Activated B cell treated with CpG ODN at 0.5 μM for 24 hours (primary cell): ENCODE results near the gene RGN. TPM values are rescaled to one million over a fixed set of nuclear protein-coding genes. Genes with fewer than 3 reads are reported as not detected.

Experiments
- ATAC-seq: fragments of 200-7000 bp; cut with Tn5 transposase; one replicate; pipeline ENCODE4 v1.10.0; 2021; ENCODE audit warnings: low read depth, mild to moderate bottlenecking, moderate library complexity
- CTCF ChIA-PET: fragments of 350-600 bp; sonication (Branson Sonifier 250); formaldehyde crosslinking; loops from one replicate; lab custom pipeline; 2021; ENCODE audit warnings: antibody characterized with exemption; lab: Charles Lee
- POLR2A ChIA-PET: fragments of 350-600 bp; sonication (Branson Sonifier 250); formaldehyde crosslinking; loops from one replicate; lab custom pipeline; 2021; ENCODE audit warnings: antibody characterized with exemption; lab: Charles Lee
- DNase-seq: peaks from one replicate; pipeline ENCODE4 v3.0.0; 2022
- H3K27ac Mint-ChIP-seq: one replicate; pipeline ENCODE4 v1.8.0; 2020; ENCODE audit warnings: mixed read lengths
- H3K27me3 Mint-ChIP-seq: one replicate; pipeline ENCODE4 v1.8.0; 2021; ENCODE audit warnings: mixed read lengths
- H3K36me3 Mint-ChIP-seq: one replicate; pipeline ENCODE4 v1.8.0; 2021; ENCODE audit warnings: low read depth, mixed read lengths
- H3K4me1 Mint-ChIP-seq: one replicate; pipeline ENCODE4 v1.8.0; 2021; ENCODE audit warnings: mixed read lengths
- H3K4me3 Mint-ChIP-seq: one replicate; pipeline ENCODE4 v1.8.0; 2020; ENCODE audit warnings: mild to moderate bottlenecking, mixed read lengths
- H3K9me3 Mint-ChIP-seq: one replicate; pipeline ENCODE4 v1.8.0; 2020; ENCODE audit warnings: mixed read lengths
- intact Hi-C: fragments of 100-400 bp; cut with micrococcal nuclease; formaldehyde crosslinking; loops from one replicate; pipeline ENCODE4 v1.15.1; 2024
- total RNA-seq: library from RNA; stranded (reverse); gene quantifications from 2 replicates; pipeline ENCODE4 v1.2.3, GENCODE V29; 2022
- TF ChIP-seq, protein P1 (sequence below): fragments of 200-600 bp; IDR thresholded peaks from one replicate; pipeline ENCODE4 v1.8.0; 2022; ENCODE audit warnings: antibody characterized with exemption, mild to moderate bottlenecking

The RGN gene
- 0.24 and 0.27 TPM in 2 replicates for total RNA-seq

DNA sequence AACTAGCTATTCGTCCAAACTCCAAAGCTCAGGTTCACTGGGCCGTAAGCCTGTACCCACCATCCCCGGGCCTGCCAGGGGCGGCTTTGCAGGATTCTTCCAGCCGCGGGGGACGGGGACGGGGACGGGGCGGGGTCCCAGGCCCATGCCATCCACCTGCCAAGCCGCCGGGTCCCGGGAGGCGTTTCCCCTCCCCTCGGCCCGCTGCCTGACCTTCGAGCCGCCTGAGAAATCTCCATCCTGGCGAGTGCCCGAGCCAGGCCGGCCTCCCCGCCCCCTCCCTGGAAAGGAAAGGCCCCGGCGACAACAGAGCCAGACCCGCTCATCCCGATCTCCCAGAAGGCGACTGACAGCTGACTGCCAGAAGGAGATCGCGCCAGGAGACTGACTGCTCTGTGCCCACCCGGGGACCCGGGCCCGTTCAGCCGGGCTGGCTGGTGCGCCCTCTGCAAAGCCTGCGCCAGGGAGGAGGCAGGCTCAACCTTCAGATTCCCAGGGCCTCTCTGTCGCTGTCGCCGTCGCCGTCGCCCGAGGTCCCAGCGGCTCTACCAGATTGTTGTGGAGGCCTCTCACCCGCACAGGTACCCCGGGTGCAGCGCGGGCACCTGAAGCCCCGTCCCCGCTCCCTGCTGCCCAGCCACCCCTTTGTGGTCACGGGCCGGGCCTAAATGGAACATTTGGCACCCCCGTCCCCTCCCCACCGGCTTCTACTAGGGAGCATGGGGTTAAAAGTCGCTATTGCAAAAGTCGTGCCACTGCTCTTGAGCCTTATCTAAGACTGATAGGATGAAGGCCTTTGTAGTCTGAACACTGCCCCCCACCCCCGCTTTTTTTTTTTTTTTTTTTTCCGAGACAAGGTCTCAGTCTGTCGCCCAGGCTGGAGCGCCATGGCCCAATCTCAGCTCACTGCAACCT lies at the start of gene RGN:
TSS of gene RGN (plus strand) at position 315 of the 915 bp plus-strand sequence. CDS start 2,702 bp downstream, outside the sequence.
- POLR2A ChIA-PET: interaction anchor here (0.6 kb wide), 1 partner anchor 10 kb away, joined by 8 read pairs; no protein-coding TSS in a partner anchor

DNA sequence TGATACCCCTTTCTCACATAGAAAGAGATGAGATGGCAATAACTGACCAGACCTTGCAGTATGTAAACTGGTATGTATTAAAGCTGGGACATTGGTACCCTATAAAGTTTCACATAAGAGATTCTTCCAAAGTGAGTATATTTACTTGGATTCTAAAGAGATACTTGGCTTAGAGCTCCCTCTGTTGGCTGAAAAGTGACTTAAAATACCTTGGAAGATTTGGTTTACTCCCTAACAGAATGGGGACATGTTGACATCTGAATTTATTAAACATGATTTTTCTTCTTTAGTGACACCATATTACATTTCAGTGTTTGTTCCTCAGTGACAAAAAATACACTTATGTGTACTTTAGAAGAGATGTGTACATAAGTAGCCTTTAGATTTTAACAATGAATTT lies 47.9 kb upstream of the RGN start:
- no peak for ATAC-seq
- no peaks in the 10 kb centered on the region for H3K9me3 Mint-ChIP-seq
- no peaks in the 10 kb centered on the region for H3K27me3 Mint-ChIP-seq
- intact Hi-C loops: loop anchor here (1.0 to 5.0 kb wide), 4 partner anchors 52 to 271 kb away; partner anchors contain the start of gene SLC9A7
- POLR2A ChIA-PET: no interaction called here
- CTCF ChIA-PET: interaction anchor here (0.6 to 2.3 kb wide), 5 partner anchors 56 to 143 kb away, joined by 3 to 16 read pairs (median 3); no protein-coding TSS in a partner anchor
- no peak overlapping the region for H3K27ac Mint-ChIP-seq
- no peak for DNase-seq
- TF ChIP-seq, protein P1, sequence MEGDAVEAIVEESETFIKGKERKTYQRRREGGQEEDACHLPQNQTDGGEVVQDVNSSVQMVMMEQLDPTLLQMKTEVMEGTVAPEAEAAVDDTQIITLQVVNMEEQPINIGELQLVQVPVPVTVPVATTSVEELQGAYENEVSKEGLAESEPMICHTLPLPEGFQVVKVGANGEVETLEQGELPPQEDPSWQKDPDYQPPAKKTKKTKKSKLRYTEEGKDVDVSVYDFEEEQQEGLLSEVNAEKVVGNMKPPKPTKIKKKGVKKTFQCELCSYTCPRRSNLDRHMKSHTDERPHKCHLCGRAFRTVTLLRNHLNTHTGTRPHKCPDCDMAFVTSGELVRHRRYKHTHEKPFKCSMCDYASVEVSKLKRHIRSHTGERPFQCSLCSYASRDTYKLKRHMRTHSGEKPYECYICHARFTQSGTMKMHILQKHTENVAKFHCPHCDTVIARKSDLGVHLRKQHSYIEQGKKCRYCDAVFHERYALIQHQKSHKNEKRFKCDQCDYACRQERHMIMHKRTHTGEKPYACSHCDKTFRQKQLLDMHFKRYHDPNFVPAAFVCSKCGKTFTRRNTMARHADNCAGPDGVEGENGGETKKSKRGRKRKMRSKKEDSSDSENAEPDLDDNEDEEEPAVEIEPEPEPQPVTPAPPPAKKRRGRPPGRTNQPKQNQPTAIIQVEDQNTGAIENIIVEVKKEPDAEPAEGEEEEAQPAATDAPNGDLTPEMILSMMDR: no peak
- no peak overlapping the region for H3K4me3 Mint-ChIP-seq
- H3K4me1 Mint-ChIP-seq: peaks cover 6% of the 10 kb centered on the region
- peaks cover 39% of the 10 kb centered on the region for H3K36me3 Mint-ChIP-seq

More for the DNA sequence above, at the start of gene RGN:
- Mint-ChIP-seq H3K36me3 (no peaks in the 10 kb centered on the region), H3K9me3 (no peaks in the 10 kb centered on the region), H3K4me1 (no peaks in the 10 kb centered on the region), H3K27ac (no peak within 1 kb of the TSS), H3K27me3 (no peaks in the 10 kb centered on the region), H3K4me3 (no peak within 1 kb of the TSS)
- CTCF ChIA-PET: no interaction called here
- TF ChIP-seq, protein P1: no peak
- intact Hi-C loops: no loop called here
- no peak for DNase-seq
- no peak for ATAC-seq

DNA sequence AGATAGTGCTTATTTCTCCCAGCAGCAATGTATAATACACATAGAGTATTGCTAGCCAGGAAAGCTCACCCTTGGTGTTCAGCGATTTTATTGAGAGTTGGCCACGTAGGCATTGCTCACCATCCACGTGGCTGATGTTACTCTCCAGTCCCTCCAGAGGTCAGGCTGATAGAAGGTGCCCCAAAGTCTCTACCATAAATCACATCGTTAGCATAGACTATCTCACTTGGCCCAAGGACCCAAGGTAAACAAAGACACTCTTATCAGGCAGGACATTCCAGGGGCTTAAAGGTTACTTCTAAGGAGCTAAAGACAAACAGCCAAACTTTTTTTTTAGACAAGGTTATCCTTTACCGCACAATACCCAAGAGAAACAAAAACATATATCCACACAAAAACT lies 30.3 kb upstream of the RGN start:
- no peak for ATAC-seq
- ChIA-PET CTCF (no interaction called here), POLR2A (interaction anchor here (0.5 kb wide), 1 partner anchor 179 kb away, joined by 4 read pairs; no protein-coding TSS in a partner anchor)
- no peaks in the 10 kb centered on the region for H3K27me3 Mint-ChIP-seq
- TF ChIP-seq, protein P1: no peak
- H3K4me3 Mint-ChIP-seq: no peak overlapping the region
- no peaks in the 10 kb centered on the region for H3K4me1 Mint-ChIP-seq
- intact Hi-C loops: no loop called here
- H3K36me3 Mint-ChIP-seq: peaks cover 13% of the 10 kb centered on the region
- H3K9me3 Mint-ChIP-seq: peaks cover 2% of the 10 kb centered on the region
- no peak for DNase-seq
- no peak overlapping the region for H3K27ac Mint-ChIP-seq

DNA sequence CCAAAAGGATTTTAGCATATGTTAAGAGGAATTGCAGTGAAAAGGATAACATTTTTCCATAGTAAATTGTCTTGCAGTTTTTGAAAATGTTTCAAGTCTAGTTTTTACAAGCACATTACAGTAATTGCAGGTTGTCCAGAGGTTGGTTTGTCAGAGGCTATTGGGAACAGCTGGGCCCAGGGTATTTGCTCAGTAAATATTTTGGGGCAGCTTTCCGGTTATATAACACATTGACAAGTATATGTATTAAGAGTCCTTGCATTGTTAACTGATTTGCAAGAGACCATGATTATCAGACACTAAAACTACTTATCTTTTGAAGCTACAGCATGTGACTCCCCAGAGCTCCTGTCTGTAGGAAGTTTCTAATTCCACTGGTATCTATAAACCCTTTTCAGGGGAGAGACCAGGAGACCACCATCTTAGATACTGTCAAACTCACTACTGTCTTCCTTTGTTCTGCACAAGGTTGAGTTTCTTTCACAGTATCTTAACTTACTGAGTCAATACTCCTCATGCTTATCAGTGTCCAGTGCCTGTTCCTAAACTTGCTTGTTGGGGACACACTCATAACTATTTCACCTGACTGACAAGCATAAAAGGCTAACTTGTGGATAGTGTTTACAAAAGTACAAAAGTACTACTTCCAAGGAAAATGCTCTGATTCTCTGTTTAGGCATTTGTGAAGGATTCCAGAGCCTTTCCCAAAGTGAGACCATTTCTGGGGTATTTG lies 18.9 kb upstream of the RGN start:
- ATAC-seq: no peak
- CTCF ChIA-PET: no interaction called here

More for the DNA sequence above, 18.9 kb upstream of the RGN start:
- intact Hi-C loops: no loop called here
- Mint-ChIP-seq H3K27ac (no peak overlapping the region), H3K9me3 (no peaks in the 10 kb centered on the region), H3K27me3 (no peaks in the 10 kb centered on the region), H3K4me1 (no peaks in the 10 kb centered on the region), H3K36me3 (peaks cover 56% of the 10 kb centered on the region), H3K4me3 (no peak overlapping the region)
- TF ChIP-seq, protein P1: no peak
- POLR2A ChIA-PET: no interaction called here
- no peak for DNase-seq
